ENCODE data around the gene GPR183. TPM values are rescaled to one million over a fixed set of nuclear protein-coding genes. Genes with fewer than 3 reads are reported as not detected.

The GPR183 gene
- polyA plus RNA-seq (2011; rRNA removed) = 0.31 and 0.37 TPM in 2 replicates
- polyA minus RNA-seq (2011; rRNA and poly(A)+ RNA removed) = 0.14 and 0.21 TPM in 2 replicates

GRCh38 chr13:99307247-99307646, at the start of gene GPR183:
GPR183 (minus strand) TSS chr13:99307399; CDS start chr13:99296145, 11,254 bp downstream.
- no peak for TF ChIP-seq CTCF (IDR thresholded peaks at IDR 0.05; ENCODE audit: insufficient read depth, low read depth, low read length)
- CTCF ChIA-PET = interaction anchor here (1.6 to 2.7 kb wide), 3 partner anchors 10 to 131 kb away, joined by 3 to 6 read pairs (median 6); no protein-coding TSS in a partner anchor
- H3K36me3 ChIP-seq (ENCODE audit: control insufficient read depth, insufficient read depth, low read length) = no peaks in the 10 kb centered on the region
- POLR2A ChIA-PET = no interaction called here
- no peak for DNase-seq (ENCODE audit: low read depth)
- H3K27me3 ChIP-seq (ENCODE audit: control insufficient read depth, insufficient read depth, low read length) = no peaks in the 10 kb centered on the region
- H3K4me3 ChIP-seq (ENCODE audit: low read depth, low read length) = no peak within 1 kb of the TSS

- Histone ChIP-seq H3K4me3 (ENCODE audit: low read depth, low read length) (no peak overlapping the region), H3K36me3 (ENCODE audit: control insufficient read depth, insufficient read depth, low read length) (peaks cover 5% of the 10 kb centered on the region), H3K27me3 (ENCODE audit: control insufficient read depth, insufficient read depth, low read length) (no peaks in the 10 kb centered on the region)
- no peak for DNase-seq (ENCODE audit: low read depth)
- CTCF ChIA-PET = interaction anchor here (0.6 kb wide), 1 partner anchor 879 kb away, joined by 3 read pairs; no protein-coding TSS in a partner anchor
- POLR2A ChIA-PET = no interaction called here
- TF ChIP-seq CTCF (IDR thresholded peaks at IDR 0.05; ENCODE audit: insufficient read depth, low read depth, low read length) = no peak
Observed at GRCh38 chr13:99356262-99357091, 49.3 kb upstream of the GPR183 start.

- no peak for DNase-seq (ENCODE audit: low read depth)
- no peak for TF ChIP-seq CTCF (IDR thresholded peaks at IDR 0.05; ENCODE audit: insufficient read depth, low read depth, low read length)
- POLR2A ChIA-PET = no interaction called here
- CTCF ChIA-PET = no interaction called here
- Histone ChIP-seq H3K4me3 (ENCODE audit: low read depth, low read length) (no peak overlapping the region), H3K27me3 (ENCODE audit: control insufficient read depth, insufficient read depth, low read length) (no peaks in the 10 kb centered on the region), H3K36me3 (ENCODE audit: control insufficient read depth, insufficient read depth, low read length) (peaks cover 5% of the 10 kb centered on the region)
Observed at GRCh38 chr13:99356012-99356261, 48.7 kb upstream of the GPR183 start.

GRCh38 chr13:99355267-99356011, 48.2 kb upstream of the GPR183 start:
- DNase-seq (ENCODE audit: low read depth) = no peak
- POLR2A ChIA-PET = no interaction called here
- H3K4me3 ChIP-seq (ENCODE audit: low read depth, low read length) = no peak overlapping the region
- CTCF ChIA-PET = no interaction called here
- TF ChIP-seq CTCF (IDR thresholded peaks at IDR 0.05; ENCODE audit: insufficient read depth, low read depth, low read length) = no peak
- H3K36me3 ChIP-seq (ENCODE audit: control insufficient read depth, insufficient read depth, low read length) = peaks cover 4% of the 10 kb centered on the region
- no peaks in the 10 kb centered on the region for H3K27me3 ChIP-seq (ENCODE audit: control insufficient read depth, insufficient read depth, low read length)

GRCh38 chr13:99354371-99354951, 47.3 kb upstream of the GPR183 start:
- POLR2A ChIA-PET = no interaction called here
- Histone ChIP-seq H3K36me3 (ENCODE audit: control insufficient read depth, insufficient read depth, low read length) (peaks cover 2% of the 10 kb centered on the region; the same call in 1 of the 2 replicates), H3K27me3 (ENCODE audit: control insufficient read depth, insufficient read depth, low read length) (no peaks in the 10 kb centered on the region), H3K4me3 (ENCODE audit: low read depth, low read length) (no peak overlapping the region)
- TF ChIP-seq CTCF (IDR thresholded peaks at IDR 0.05; ENCODE audit: insufficient read depth, low read depth, low read length) = no peak
- DNase-seq (ENCODE audit: low read depth) = no peak
- CTCF ChIA-PET = no interaction called here
